AG09319 (cell line): Measurements from ENCODE around the gene CXCR5.

Source experiments
- DNase-seq: peaks from one replicate; pipeline ENCODE4 v3.0.0-alpha.2; 2010; ENCODE audit warnings: low read depth; ENCODE audit errors: extremely low read depth
- TF ChIP-seq, protein P1 (sequence below): IDR thresholded peaks from 2 replicates; pipeline ENCODE4 v1.5.1; 2011; ENCODE audit warnings: low read depth, mild to moderate bottlenecking, inconsistent platforms, low read length, moderate library complexity

Gene CXCR5

GRCh38 chr11:118903204-118904015 lies 19.7 kb downstream of the CXCR5 start:
- no peak for DNase-seq
- TF ChIP-seq, protein P1, sequence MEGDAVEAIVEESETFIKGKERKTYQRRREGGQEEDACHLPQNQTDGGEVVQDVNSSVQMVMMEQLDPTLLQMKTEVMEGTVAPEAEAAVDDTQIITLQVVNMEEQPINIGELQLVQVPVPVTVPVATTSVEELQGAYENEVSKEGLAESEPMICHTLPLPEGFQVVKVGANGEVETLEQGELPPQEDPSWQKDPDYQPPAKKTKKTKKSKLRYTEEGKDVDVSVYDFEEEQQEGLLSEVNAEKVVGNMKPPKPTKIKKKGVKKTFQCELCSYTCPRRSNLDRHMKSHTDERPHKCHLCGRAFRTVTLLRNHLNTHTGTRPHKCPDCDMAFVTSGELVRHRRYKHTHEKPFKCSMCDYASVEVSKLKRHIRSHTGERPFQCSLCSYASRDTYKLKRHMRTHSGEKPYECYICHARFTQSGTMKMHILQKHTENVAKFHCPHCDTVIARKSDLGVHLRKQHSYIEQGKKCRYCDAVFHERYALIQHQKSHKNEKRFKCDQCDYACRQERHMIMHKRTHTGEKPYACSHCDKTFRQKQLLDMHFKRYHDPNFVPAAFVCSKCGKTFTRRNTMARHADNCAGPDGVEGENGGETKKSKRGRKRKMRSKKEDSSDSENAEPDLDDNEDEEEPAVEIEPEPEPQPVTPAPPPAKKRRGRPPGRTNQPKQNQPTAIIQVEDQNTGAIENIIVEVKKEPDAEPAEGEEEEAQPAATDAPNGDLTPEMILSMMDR = no peak

DNA sequence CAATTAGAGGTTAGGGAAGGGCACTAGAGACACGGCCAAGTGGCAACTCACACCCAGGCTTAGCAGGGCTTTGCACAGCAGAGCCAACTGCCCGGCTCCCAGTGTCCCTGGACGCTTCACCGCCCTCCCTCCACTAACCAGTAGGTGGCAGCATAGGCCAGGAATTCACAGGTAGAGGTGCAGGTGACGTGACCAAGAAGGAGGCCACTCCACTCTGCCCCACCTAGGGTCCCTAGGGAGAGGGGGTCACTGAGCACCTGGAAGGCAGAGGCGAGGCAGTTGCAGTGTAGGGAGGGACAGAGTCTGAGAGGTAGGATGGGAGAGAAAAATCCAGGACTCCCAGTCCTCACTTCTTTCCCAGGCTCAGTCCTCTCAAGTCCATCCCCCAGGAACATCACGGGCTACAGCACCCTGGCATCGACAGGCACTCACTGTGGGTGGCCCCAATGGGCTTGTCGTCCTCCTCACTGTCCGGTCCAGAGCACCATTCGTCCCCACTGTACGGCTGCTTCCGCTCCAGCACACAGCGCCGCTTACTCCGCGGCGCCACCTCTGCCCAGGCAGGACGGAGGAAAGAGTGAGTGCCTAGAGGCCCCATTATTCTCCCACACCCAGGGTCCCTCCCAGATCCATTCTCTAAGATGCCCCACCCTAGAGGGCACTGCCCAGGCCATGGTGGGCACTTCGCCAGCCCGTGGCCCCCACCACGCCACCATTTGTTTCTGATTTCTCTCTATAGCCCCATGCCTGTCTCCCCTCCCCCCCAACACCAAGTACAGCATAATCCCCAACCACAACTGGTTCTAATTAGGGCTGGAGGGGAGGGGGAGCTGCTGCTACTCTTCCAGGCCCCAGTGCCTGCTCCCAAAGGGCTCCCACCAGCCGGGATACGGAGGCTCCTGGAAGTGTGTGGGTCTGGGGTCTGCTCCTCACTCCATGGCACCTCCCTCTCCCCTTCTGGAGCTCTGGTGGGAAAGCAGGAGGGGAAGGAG lies 23.7 kb downstream of the CXCR5 start:
- no peak for DNase-seq
- TF ChIP-seq, protein P1 = peak; percentile 88

DNA sequence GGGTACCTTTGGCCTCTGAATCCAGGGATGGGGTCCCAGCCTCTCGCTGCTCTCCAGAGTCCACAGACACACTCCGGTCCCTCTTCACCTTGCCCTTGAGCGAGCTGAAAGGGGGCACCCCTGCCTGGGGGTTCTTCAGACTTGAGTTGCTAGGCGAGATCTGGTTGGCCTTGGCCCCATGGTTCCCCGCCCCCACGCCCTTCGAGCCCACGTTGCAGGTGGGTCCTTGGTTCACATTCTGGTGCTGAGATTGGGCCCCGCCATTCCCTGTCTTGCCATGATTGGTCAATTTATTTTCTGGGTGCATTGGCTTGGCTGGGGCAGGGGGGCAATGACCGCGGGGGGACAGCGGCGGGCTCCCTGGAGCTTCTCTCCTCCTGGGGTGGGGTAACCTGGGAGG lies 24.6 kb downstream of the CXCR5 start:
- DNase-seq = no peak

GRCh38 chr11:118908901-118909618 lies 25.4 kb downstream of the CXCR5 start:
- TF ChIP-seq, protein P1 = no peak
- DNase-seq = peak; percentile 85

More for the DNA sequence above, 24.6 kb downstream of the CXCR5 start:
- TF ChIP-seq, protein P1 = no peak

DNA sequence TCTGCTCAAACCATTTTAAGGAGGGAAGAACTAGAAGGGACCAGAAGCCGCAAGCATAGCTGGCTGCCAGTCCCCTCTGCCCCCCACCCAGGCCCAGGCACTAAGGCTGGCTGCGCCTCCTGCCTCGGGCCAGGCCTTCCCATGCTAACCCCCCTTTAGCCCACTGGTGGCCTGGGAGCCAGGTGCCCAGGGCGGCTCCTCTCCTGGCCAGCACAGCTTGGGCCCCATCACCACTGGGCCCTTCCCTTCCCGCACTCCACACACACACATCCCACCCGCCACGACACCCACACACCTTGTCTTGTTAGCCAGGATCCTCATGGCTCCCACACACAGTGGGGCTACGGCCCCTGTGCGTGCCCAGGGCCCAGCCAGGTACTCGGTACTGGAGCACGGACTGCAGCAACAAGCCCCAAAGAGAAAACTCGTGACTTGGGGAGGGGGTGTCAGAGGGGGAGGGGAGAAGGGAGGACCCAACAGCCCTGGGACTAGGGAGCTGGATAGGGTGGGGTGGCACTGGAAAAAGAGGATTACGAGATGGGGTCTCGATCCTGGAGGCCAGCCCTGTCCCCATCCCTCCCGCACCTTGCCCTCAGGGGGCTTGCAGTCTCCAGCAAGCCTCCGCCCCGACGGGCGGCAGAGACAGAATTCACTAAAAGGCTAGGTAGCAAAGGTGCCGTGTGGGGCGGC lies 26.1 kb downstream of the CXCR5 start:
- TF ChIP-seq, protein P1 = no peak
- DNase-seq = no peak

- TF ChIP-seq, protein P1 = no peak
- peak; percentile 83 for DNase-seq
These were observed 26.8 kb downstream of the CXCR5 start for GRCh38 chr11:118910309-118911112.
